Heart left ventricle (tissue), 16 donors: ENCODE measurements around the gene SLC26A1. TPM values are rescaled to one million over a fixed set of nuclear protein-coding genes. Genes with fewer than 3 reads are reported as not detected.

Experiments used
- ATAC-seq, 4 donors: fragments of 200-7000 bp; cut with Tn5 transposase; one replicate each; pipeline ENCODE4 v1.9.1; 2020 to 2022; ENCODE audit warnings: moderate library complexity in 4 of 4, mild to moderate bottlenecking in 3 of 4, moderate number of reproducible peaks in 1 of 4
- DNase-seq, 5 donors: peaks; one replicate each; pipeline ENCODE4 v3.0.0-alpha.2; 2020
- H3K27ac ChIP-seq, 12 donors: fragments of 200-600 bp; sonication (generic) in 4 of 12; one replicate each; pipeline versions ENCODE4 v1.5.0 to v1.8.0; 2016 to 2022; ENCODE audit warnings: mild to moderate bottlenecking in 2 of 12
- H3K27me3 ChIP-seq, 9 donors: fragments of 200-600 bp; sonication (generic) in 2 of 9; one replicate each; pipeline versions ENCODE4 v1.5.1 to v1.8.0; 2016 to 2022; ENCODE audit warnings: mild to moderate bottlenecking in 3 of 9
- H3K36me3 ChIP-seq, 9 donors: fragments of 200-600 bp; sonication (generic) in 2 of 9; one replicate each; pipeline versions ENCODE4 v1.5.0 to v1.8.0; 2018 to 2022; ENCODE audit warnings: mild to moderate bottlenecking in 2 of 9
- H3K4me1 ChIP-seq, 12 donors: fragments of 200-600 bp; sonication (generic) in 4 of 12; one replicate each; pipeline versions ENCODE4 v1.5.0 to v1.8.0; 2016 to 2022; ENCODE audit warnings: mild to moderate bottlenecking in 3 of 12
- H3K4me3 ChIP-seq, 12 donors: fragments of 200-600 bp; sonication (generic) in 4 of 12; one replicate each; pipeline versions ENCODE4 v1.5.0 to v1.8.0; 2017 to 2022; ENCODE audit warnings: mild to moderate bottlenecking in 9 of 12, moderate library complexity in 4 of 12
- H3K9me3 ChIP-seq, 12 donors: fragments of 200-600 bp; sonication (generic) in 4 of 12; one replicate each; pipeline versions ENCODE4 v1.5.0 to v1.8.0; 2016 to 2022; ENCODE audit warnings: mild to moderate bottlenecking in 1 of 12
- CTCF ChIP-seq, 12 donors: fragments of 200-600 bp; sonication (generic) in 4 of 12; IDR thresholded peaks; one replicate each; pipeline versions ENCODE4 v1.5.0 to v1.8.0; 2018 to 2022; ENCODE audit warnings: antibody characterized with exemption in 12 of 12, mild to moderate bottlenecking in 5 of 12
- POLR2A ChIP-seq, 2 donors: fragments of 450-650 bp; IDR thresholded peaks; one replicate each; pipeline ENCODE4 v1.6.1; 2017; ENCODE audit warnings: antibody characterized with exemption in 2 of 2, mild to moderate bottlenecking in 2 of 2, moderate library complexity in 2 of 2
- WGBS, 4 donors: extraction: QIAGEN DNeasy Blood & Tissue Kit in 2 of 4; methylation state at CpG; one replicate each; pipeline versions ENCODE4 v1.1.5 to v1.1.7; 2013 to 2018; 5-methylcytosine and 5-hydroxymethylcytosine counted together
- intact Hi-C, 10 donors: fragments of 100-400 bp; cut with DNase I; formaldehyde crosslinking; loops; one replicate each; pipeline versions ENCODE4 v1.11.1 to v1.14.2; 2022
- polyA plus RNA-seq, 2 donors: library from polyadenylated mRNA; stranded (reverse); fragments of 200-250 nt; gene quantifications; one replicate each; pipeline ENCODE4 v1.2.3, GENCODE V29; 2013
- total RNA-seq, 9 donors: library from RNA; depleted of rRNA in 2 of 9; stranded (reverse); fragments of >200 nt in 2 of 9; fragmentation: NEBNext Ultra II Directional in 3 of 9; extraction: Animal tissue kit (Norgen Biotek cat#: 25700) in 3 of 9; gene quantifications; one replicate each; pipeline versions ENCODE4 v1.1.0 to v1.2.4, GENCODE V29; 2016 to 2023
- donor health status: ischemic (EF 13 %, LVEDD 7.1; RV severe dilation, severe dysfunction).
- donor health status: healthy with polysubstance abuse.
- donor health status: DM: no; HTN: yes; CAD: no.
- donor health status: DM: no; HTN: no; CAD: no.
- donor health status: ischemic (EF 25% LVEDD 6.9; RV normal size, moderate dysfunction).
- donor health status: ischemic (EF 25% LVEDD 5.7; RV mildly dilated, moderate dysfunction).
- donor health status: healthy.
- donor health status: DM: yes; HTN: yes; CAD: no.
- donor health status: ischemic (EF 35%, LVEDD 5.7; RV mildly dilated, moderate dysfunction).
- donor health status: nonischemic (EF 11% LVEDD 7.7; RV severe dilation, severe dysfunction).
- donor health status: DM: yes; HTN: yes; CAD: no.
- donor health status: PGD.
- donor health status: ischemic (EF 29% LVEDD 5.4; RV normal size, mild dysfunction).
- donor health status: nonischemic (EF 23%, LVEDD 6.1; RV moderate dilation, normal function).

The SLC26A1 gene
- total and polyA plus RNA-seq, 11 donors = 0.03 to 0.27 (median 0.25) TPM; not detected in 5

- Histone ChIP-seq H3K4me3 (peak overlapping the region in 7 of 12 donors; percentile 6 to 38 (median 19)), H3K27me3 (peaks cover 0 to 50% (median 4%) of the 10 kb centered on the region in 9 donors)
- WGBS, 4 donors = 50 to 70% (median 58%) methylated on average over 21 to 35 of the region's 35 CpGs
These were observed 40.8 kb upstream of the SLC26A1 start for GRCh38 chr4:1033840-1034551.

GRCh38 chr4:1032861-1033260, 39.7 kb upstream of the SLC26A1 start:
- DNase-seq = no peak
- intact Hi-C loops = no loop called here
- peaks cover 0 to 53% (median 4%) of the 10 kb centered on the region in 9 donors for H3K27me3 ChIP-seq
- WGBS, 4 donors = 79 to 88% (median 87%) methylated on average over 9 to 10 of the region's 10 CpGs
- no peak overlapping the region for H3K4me3 ChIP-seq
- H3K36me3 ChIP-seq = no peaks in the 10 kb centered on the region
- H3K9me3 ChIP-seq = no peaks in the 10 kb centered on the region
- H3K27ac ChIP-seq = no peak overlapping the region
- H3K4me1 ChIP-seq = peaks cover 0 to 15% (median 1%) of the 10 kb centered on the region in 12 donors
- ATAC-seq = no peak
- TF ChIP-seq CTCF (IDR thresholded peaks at IDR 0.05) (no peak), POLR2A (IDR thresholded peaks at IDR 0.05) (no peak)

More at GRCh38 chr4:1033840-1034551, 40.8 kb upstream of the SLC26A1 start:
- Histone ChIP-seq H3K9me3 (no peaks in the 10 kb centered on the region), H3K27ac (peak overlapping the region in 6 of 12 donors; percentile 4 to 47 (median 36)), H3K4me1 (peaks cover 0 to 14% (median 1%) of the 10 kb centered on the region in 12 donors), H3K36me3 (no peaks in the 10 kb centered on the region)
- peak in 4 of 5 donors; percentile 57 to 81 (median 70) for DNase-seq
- intact Hi-C loops = no loop called here
- ATAC-seq = peak in 3 of 4 donors; percentile 14 to 61 (median 29)
- TF ChIP-seq CTCF (IDR thresholded peaks at IDR 0.05) (no peak), POLR2A (IDR thresholded peaks at IDR 0.05) (no peak)

GRCh38 chr4:1031956-1032795, 39.0 kb upstream of the SLC26A1 start:
- 53 to 63% (median 61%) methylated on average over 28 to 37 of the region's 37 CpGs for WGBS, 4 donors
- Histone ChIP-seq H3K4me3 (no peak overlapping the region), H3K27me3 (peaks cover 0 to 53% (median 4%) of the 10 kb centered on the region in 9 donors), H3K9me3 (no peaks in the 10 kb centered on the region), H3K4me1 (peaks cover 0 to 15% (median 1%) of the 10 kb centered on the region in 12 donors), H3K36me3 (no peaks in the 10 kb centered on the region), H3K27ac (no peak overlapping the region)
- DNase-seq (no peak), ATAC-seq (no peak)
- intact Hi-C loops = no loop called here
- TF ChIP-seq CTCF (IDR thresholded peaks at IDR 0.05) (no peak), POLR2A (IDR thresholded peaks at IDR 0.05) (no peak)

- H3K4me1 ChIP-seq = peaks cover 0 to 15% (median 1%) of the 10 kb centered on the region in 12 donors
- no peaks in the 10 kb centered on the region for H3K9me3 ChIP-seq
- no peaks in the 10 kb centered on the region for H3K36me3 ChIP-seq
- no peak for DNase-seq
- ATAC-seq = no peak
- H3K27me3 ChIP-seq = peaks cover 0 to 53% (median 4%) of the 10 kb centered on the region in 9 donors
- TF ChIP-seq CTCF (IDR thresholded peaks at IDR 0.05) (no peak), POLR2A (IDR thresholded peaks at IDR 0.05) (no peak)
- intact Hi-C loops = no loop called here
- WGBS, 4 donors = 77 to 90% (median 81%) methylated on average over 6 to 8 of the region's 8 CpGs
- no peak overlapping the region for H3K4me3 ChIP-seq
- H3K27ac ChIP-seq = no peak overlapping the region
These were observed 38.1 kb upstream of the SLC26A1 start for GRCh38 chr4:1031346-1031745.
